GM06990 (cell line): Measurements from ENCODE around the gene BDKRB1.
"Not testable (repeated sequence)": the region's sequence is repeated elsewhere in the genome, so short reads cannot be mapped to it uniquely, and the experiment has no call there.

Experiments used
- DNase-seq: peaks from one replicate; pipeline ENCODE4 v3.0.0-alpha.2; 2011; ENCODE audit not compliant: insufficient read length; ENCODE audit errors: extremely low read depth
- H3K27me3 ChIP-seq: replicated peaks from 2 replicates; pipeline ENCODE4 v1.6.0; 2011; ENCODE audit warnings: low read length; ENCODE audit not compliant: control insufficient read depth, insufficient read depth
- H3K36me3 ChIP-seq: 2 replicates; pipeline ENCODE4 v1.5.1; 2011; ENCODE audit warnings: low read length; ENCODE audit not compliant: control insufficient read depth, insufficient read depth
- H3K4me3 ChIP-seq: replicated peaks from 2 replicates; pipeline ENCODE4 v1.5.1; 2011; ENCODE audit warnings: low read depth, mild to moderate bottlenecking, control low read depth, low read length
- CTCF ChIP-seq: IDR thresholded peaks from 2 replicates; pipeline ENCODE4 v1.5.1; 2011; ENCODE audit warnings: low read length, control low read depth, mild to moderate bottlenecking, inconsistent platforms; ENCODE audit not compliant: insufficient read depth, poor library complexity, severe bottlenecking

Gene BDKRB1

GRCh38 chr14:96237641-96238040 lies 18.4 kb upstream of the BDKRB1 start:
- no peak for TF ChIP-seq CTCF
- DNase-seq = no peak
- Histone ChIP-seq H3K36me3 (no peaks in the 10 kb centered on the region), H3K4me3 (no peak overlapping the region), H3K27me3 (no peaks in the 10 kb centered on the region; the same call in none of the 2 replicates)

DNA sequence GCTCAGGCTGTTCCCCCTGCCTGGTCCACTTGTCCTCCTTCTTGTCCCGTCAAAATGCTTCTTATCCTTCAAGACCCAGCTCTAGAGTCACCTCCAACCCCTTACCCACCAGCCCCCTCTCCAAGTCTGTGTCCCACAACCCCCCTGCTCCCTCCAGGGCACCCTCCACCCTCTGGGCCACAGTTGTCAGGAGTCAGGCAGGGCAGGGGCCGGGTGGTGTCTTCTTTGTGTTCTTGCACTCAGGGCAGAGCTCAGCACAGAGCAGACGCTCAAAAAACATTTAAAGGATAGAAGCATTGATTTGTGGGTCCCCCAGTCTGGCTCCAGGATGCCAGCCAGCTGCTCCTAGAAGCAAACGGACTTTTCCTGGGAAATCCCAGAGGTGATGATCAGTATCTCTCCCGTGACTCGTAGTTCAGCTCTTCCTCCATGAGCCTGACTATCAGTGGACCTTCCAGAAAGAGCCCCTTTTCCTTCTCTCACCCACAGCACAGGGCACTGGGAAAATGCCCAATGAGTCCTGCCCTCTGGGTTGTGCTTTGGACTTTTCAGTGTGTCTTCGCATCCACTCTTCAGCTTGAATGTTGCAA lies 17.2 kb upstream of the BDKRB1 start:
- no peak overlapping the region for H3K4me3 ChIP-seq
- no peak for TF ChIP-seq CTCF
- H3K36me3 ChIP-seq = no peaks in the 10 kb centered on the region
- H3K27me3 ChIP-seq = no peaks in the 10 kb centered on the region; the same call in none of the 2 replicates
- DNase-seq = no peak

GRCh38 chr14:96239711-96240141 lies 16.3 kb upstream of the BDKRB1 start:
- H3K4me3 ChIP-seq = no peak overlapping the region
- no peak for DNase-seq

GRCh38 chr14:96240641-96241040 lies 15.4 kb upstream of the BDKRB1 start:
- Histone ChIP-seq H3K36me3 (no peaks in the 10 kb centered on the region), H3K27me3 (no peaks in the 10 kb centered on the region; the same call in none of the 2 replicates), H3K4me3 (no peak overlapping the region)
- no peak for TF ChIP-seq CTCF
- no peak for DNase-seq

More at GRCh38 chr14:96239711-96240141, 16.3 kb upstream of the BDKRB1 start:
- no peak for TF ChIP-seq CTCF
- Histone ChIP-seq H3K27me3 (no peaks in the 10 kb centered on the region; the same call in none of the 2 replicates), H3K36me3 (no peaks in the 10 kb centered on the region)

DNA sequence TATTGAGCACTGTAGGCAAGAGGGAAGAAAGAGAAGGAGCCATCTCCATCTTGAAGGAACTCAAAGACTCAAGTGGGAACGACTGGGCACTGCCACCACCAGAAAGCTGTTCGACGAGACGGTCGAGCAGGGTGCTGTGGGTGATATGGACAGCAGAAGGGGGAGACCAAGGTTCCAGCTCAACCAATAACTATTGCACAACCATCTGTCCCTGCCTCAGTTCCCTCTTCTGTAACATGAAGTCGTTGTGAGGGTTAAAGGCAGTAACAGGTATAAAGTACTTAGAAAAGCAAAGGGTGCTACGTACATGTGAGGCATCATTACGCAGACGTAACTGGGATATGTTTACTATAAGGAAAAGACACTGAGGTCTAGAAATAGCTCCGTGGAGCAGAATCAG lies 13.9 kb upstream of the BDKRB1 start:
- H3K36me3 ChIP-seq = no peaks in the 10 kb centered on the region
- H3K27me3 ChIP-seq = no peaks in the 10 kb centered on the region; the same call in 1 of the 2 replicates
- DNase-seq = no peak
- no peak for TF ChIP-seq CTCF
- H3K4me3 ChIP-seq = no peak overlapping the region

- no peak overlapping the region for H3K4me3 ChIP-seq
- H3K36me3 ChIP-seq = no peaks in the 10 kb centered on the region
- TF ChIP-seq CTCF = no peak
- no peak for DNase-seq
- H3K27me3 ChIP-seq = no peaks in the 10 kb centered on the region; the same call in 1 of the 2 replicates
Measured at GRCh38 chr14:96243785-96244184, 12.2 kb upstream of the BDKRB1 start.

DNA sequence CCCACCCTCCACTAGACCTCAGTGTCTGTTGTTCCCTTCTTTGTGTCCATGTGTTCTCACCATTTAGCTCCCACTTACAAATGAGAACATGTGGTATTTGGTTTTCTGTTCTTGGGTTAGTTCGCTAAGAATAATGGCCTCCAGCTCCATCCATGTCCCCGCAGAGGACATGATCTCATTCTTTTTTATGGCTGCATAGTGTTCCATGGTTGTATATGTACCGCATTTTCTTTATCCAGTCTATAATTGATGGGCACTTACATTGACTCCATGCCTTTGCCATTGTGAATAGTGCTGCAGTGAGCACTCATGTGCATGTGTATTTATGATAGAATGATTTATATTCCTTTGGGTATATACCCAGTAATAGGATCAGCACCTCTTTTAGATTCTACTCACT lies 10.9 kb upstream of the BDKRB1 start:
- H3K4me3 ChIP-seq, H3K36me3 ChIP-seq, H3K27me3 ChIP-seq, DNase-seq: not testable (repeated sequence)
